Colonic mucosa (tissue), 4 donors: ENCODE measurements around the gene NR1I2. TPM values are rescaled to one million over a fixed set of nuclear protein-coding genes. Genes with fewer than 3 reads are reported as not detected.

Experiments used
- DNase-seq: peaks from one replicate; pipeline ENCODE4 v3.0.0-alpha.2; 2020
- H3K27ac ChIP-seq: fragments of 200-600 bp; one replicate; pipeline ENCODE4 v1.8.0; 2021
- H3K27me3 ChIP-seq: fragments of 200-600 bp; one replicate; pipeline ENCODE4 v1.8.0; 2021
- H3K36me3 ChIP-seq: fragments of 200-600 bp; one replicate; pipeline ENCODE4 v1.8.0; 2021
- H3K4me1 ChIP-seq: fragments of 200-600 bp; one replicate; pipeline ENCODE4 v1.8.0; 2021; ENCODE audit warnings: mild to moderate bottlenecking
- H3K4me3 ChIP-seq: fragments of 200-600 bp; one replicate; pipeline ENCODE4 v1.8.0; 2021
- H3K9ac ChIP-seq, 2 donors: one replicate each; pipeline ENCODE4 v1.7.0; 2013; ENCODE audit warnings: control low read depth in 2 of 2, low read depth in 2 of 2, low read length in 2 of 2
- H3K9me3 ChIP-seq: fragments of 200-600 bp; one replicate; pipeline ENCODE4 v1.8.0; 2021
- intact Hi-C: fragments of 100-400 bp; cut with DNase I; formaldehyde crosslinking; loops from one replicate; pipeline ENCODE4 v1.14.1; 2022
- total RNA-seq, 2 donors: library from RNA; stranded (reverse); fragmentation: NEBNext Ultra II Directional in 1 of 2; extraction: Animal tissue kit (Norgen Biotek cat#: 25700) in 1 of 2; gene quantifications; one replicate each; pipeline ENCODE4 v1.2.1, GENCODE V29; 2021
- TF ChIP-seq, protein P1 (sequence below): fragments of 200-600 bp; IDR thresholded peaks from one replicate; pipeline ENCODE4 v1.8.0; 2022; ENCODE audit warnings: antibody characterized with exemption, mild to moderate bottlenecking
- donor health status: healthy.
- donor health status: DM: no; HTN: no; CAD: no.
- donor health status: DM: no; HTN: no; CAD: no.

Gene NR1I2
- total RNA-seq, 2 donors from 2014 or later, result 58.4 to 70.4 TPM

DNA sequence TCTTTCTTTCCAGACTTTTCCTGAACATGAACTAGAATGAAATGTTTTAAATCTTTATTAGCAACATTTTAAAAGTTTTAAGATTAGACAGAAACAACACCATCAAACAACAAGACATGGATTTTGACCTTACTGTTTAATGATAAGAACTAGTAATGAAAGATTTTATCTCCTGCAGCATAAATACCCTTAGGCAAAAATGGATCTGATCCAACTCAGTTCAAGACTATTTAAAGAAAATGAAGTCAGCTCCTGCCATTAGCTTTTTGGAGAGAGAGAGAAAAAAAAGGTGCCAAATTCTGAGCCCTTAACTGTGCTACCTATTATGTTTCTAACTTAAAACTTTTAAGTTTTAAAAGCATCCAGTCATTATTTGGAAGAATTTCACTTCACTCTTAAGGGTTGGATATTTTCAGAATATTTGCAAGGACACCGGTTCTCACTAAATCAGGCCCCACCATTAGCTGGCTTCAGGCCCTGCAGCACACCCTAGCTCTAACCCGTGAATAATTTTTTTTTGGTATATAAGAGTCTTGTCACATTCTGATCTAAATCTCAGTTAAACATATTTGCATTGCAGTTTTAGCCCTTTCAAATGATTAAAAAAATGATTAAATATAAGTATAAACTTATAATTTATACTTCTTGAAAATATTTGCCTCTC, 60.0 kb downstream of the NR1I2 start:
- Histone ChIP-seq H3K27ac (no peak overlapping the region), H3K9me3 (no peaks in the 10 kb centered on the region), H3K36me3 (no peaks in the 10 kb centered on the region), H3K4me1 (no peaks in the 10 kb centered on the region), H3K9ac (no peak overlapping the region), H3K4me3 (no peak overlapping the region), H3K27me3 (no peaks in the 10 kb centered on the region)
- TF ChIP-seq, protein P1, sequence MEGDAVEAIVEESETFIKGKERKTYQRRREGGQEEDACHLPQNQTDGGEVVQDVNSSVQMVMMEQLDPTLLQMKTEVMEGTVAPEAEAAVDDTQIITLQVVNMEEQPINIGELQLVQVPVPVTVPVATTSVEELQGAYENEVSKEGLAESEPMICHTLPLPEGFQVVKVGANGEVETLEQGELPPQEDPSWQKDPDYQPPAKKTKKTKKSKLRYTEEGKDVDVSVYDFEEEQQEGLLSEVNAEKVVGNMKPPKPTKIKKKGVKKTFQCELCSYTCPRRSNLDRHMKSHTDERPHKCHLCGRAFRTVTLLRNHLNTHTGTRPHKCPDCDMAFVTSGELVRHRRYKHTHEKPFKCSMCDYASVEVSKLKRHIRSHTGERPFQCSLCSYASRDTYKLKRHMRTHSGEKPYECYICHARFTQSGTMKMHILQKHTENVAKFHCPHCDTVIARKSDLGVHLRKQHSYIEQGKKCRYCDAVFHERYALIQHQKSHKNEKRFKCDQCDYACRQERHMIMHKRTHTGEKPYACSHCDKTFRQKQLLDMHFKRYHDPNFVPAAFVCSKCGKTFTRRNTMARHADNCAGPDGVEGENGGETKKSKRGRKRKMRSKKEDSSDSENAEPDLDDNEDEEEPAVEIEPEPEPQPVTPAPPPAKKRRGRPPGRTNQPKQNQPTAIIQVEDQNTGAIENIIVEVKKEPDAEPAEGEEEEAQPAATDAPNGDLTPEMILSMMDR, result no peak
- no peak for DNase-seq
- intact Hi-C loops, result no loop called here

DNA sequence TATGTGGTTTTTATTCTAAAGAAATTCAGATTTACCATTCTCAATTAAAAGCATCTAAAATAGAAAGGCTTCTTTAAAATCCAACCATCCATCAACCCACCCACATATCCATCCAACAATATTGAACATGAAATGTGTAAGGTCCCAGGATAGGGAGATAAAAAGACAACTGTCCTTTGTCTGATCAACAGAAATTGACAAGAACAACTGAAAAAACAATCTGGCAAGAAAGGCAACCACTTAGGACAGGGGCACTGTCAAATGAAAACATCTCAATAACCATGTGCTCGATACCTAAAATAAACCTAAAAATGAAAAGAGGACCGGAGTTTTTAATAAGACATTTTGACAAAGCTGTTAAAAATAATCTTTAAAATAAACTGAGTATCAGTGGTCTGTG, 67.2 kb downstream of the NR1I2 start:
- Histone ChIP-seq H3K4me3 (no peak overlapping the region), H3K36me3 (no peaks in the 10 kb centered on the region), H3K9me3 (no peaks in the 10 kb centered on the region), H3K4me1 (no peaks in the 10 kb centered on the region), H3K27me3 (no peaks in the 10 kb centered on the region), H3K27ac (no peak overlapping the region), H3K9ac (no peak overlapping the region)
- DNase-seq, result no peak
- TF ChIP-seq, protein P1, result no peak
- intact Hi-C loops, result no loop called here

DNA sequence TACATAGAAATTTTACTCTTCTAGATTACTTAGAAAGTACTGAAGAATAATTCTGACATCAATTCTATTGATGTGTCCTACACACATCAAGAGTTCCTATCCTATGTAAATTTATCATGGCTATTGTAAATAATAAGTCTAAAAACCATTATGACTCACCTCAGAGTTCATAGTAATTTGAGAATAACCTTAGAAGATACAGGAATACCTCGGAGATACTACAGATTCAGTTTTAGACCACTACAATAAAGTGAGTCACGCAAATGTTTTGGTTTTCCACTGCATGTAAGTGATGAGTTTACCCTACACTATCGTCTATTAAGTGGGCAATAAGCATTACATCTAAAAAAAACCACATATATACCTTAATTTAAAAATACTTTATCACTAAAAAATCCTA, 74.8 kb downstream of the NR1I2 start:
- intact Hi-C loops, result no loop called here
- H3K9ac ChIP-seq, result no peak overlapping the region
- no peak for DNase-seq
- no peaks in the 10 kb centered on the region for H3K4me1 ChIP-seq
- H3K27me3 ChIP-seq, result no peaks in the 10 kb centered on the region
- H3K9me3 ChIP-seq, result no peaks in the 10 kb centered on the region
- TF ChIP-seq, protein P1, result no peak
- H3K36me3 ChIP-seq, result peaks cover 7% of the 10 kb centered on the region
- no peak overlapping the region for H3K4me3 ChIP-seq
- H3K27ac ChIP-seq, result no peak overlapping the region

DNA sequence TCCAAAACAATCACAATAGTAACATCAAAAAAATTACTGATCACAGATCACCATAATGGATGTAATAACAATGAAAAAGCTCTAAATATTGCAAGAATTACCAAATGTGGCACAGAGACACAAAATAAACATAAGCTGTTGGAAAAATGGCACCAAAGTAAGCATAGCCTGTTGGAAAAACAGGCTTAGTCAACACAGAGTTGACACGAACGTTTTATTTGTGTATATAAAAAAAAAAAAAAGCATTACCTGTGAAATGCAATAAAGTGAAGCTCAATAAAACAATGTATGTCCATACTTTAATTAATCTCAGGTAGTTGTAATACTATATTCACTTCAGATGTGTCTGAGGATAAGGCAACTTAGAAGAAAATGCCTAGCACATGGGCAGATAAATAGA, 77.1 kb downstream of the NR1I2 start:
- Histone ChIP-seq H3K27ac (no peak overlapping the region), H3K4me3 (no peak overlapping the region), H3K4me1 (no peaks in the 10 kb centered on the region), H3K9ac (no peak overlapping the region), H3K27me3 (no peaks in the 10 kb centered on the region), H3K36me3 (peaks cover 14% of the 10 kb centered on the region), H3K9me3 (no peaks in the 10 kb centered on the region)
- intact Hi-C loops, result no loop called here
- no peak for DNase-seq
- TF ChIP-seq, protein P1, result no peak

DNA sequence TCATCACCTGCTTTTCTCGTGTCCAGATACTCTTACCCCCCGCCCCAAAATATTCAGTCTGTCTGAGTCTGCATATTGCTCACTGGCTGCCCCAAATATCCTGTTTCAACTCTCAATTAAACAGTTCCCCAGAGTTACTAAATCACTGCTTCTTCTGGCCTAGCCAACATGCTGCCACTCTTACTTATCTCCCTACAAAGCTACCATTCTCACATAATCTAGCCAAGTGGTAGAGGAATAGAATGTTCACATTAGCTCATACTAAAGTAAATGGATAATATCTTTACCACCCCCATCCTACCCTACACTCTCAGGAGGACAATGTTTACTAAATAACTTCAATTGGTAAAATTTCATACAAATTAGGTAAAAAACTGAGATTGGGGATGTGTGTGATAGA, 77.8 kb downstream of the NR1I2 start:
- Histone ChIP-seq H3K9me3 (no peaks in the 10 kb centered on the region), H3K36me3 (peaks cover 14% of the 10 kb centered on the region), H3K9ac (no peak overlapping the region), H3K4me1 (no peaks in the 10 kb centered on the region), H3K4me3 (no peak overlapping the region), H3K27ac (no peak overlapping the region), H3K27me3 (no peaks in the 10 kb centered on the region)
- TF ChIP-seq, protein P1, result no peak
- DNase-seq, result no peak
- intact Hi-C loops, result no loop called here
